Ureter (tissue), 1 donor: ENCODE measurements around the gene ZNF441. TPM values are rescaled to one million over a fixed set of nuclear protein-coding genes. Genes with fewer than 3 reads are reported as not detected.
"Not testable (repeated sequence)": the region's sequence is repeated elsewhere in the genome, so short reads cannot be mapped to it uniquely, and the experiment has no call there.

Experiments
- DNase-seq: peaks from one replicate; pipeline ENCODE4 v3.0.0-alpha.2; 2020; ENCODE audit warnings: low spot score
- total RNA-seq: library from RNA; stranded (reverse); gene quantifications from one replicate; pipeline ENCODE4 v1.2.4, GENCODE V29; 2023
- donor health status: DM: yes; HTN: yes; CAD: no.

The ZNF441 gene
- total RNA-seq, 1 donor from 2014 or later: 17.9 TPM

- no peak for DNase-seq
Observed at GRCh38 chr19:11780431-11781020, 13.7 kb downstream of the ZNF441 start.

DNA sequence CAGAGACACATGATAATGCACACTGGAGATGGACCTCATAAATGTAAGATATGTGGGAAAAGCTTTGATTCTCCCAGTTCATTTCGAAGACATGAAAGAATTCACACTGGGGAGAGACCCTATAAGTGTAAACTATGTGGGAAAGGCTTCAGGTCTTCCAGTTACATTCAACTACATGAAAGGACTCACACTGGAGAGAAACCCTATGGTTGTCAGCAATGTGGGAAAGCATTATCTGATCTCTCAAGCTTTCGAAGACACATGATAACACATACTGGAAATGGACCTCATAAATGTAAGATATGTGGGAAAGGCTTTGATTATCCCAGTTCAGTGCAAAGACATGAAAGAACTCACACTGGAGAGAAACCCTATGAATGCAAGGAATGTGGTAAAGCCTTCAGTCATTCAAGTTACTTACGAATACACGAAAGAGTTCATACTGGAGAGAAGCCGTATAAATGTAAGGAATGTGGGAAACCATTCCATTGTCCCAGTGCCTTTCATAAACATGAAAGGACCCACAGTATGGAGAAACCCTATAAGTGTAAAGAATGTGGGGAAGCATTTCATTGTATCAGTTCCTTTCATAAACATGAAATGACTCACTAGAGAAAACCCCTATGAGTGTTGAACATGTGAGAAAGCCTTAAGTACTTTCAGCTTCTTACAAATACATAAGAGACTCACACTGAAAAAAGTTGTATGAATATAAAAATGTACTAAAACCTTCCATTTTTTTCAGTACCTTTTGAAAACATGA is 14.7 kb downstream of the ZNF441 start:
- no peak for DNase-seq

- DNase-seq: no peak
Observed at GRCh38 chr19:11783767-11784166, 17.0 kb downstream of the ZNF441 start.

- no peak for DNase-seq
Observed at GRCh38 chr19:11784356-11784755, 17.6 kb downstream of the ZNF441 start.

GRCh38 chr19:11787536-11787935 is 20.7 kb downstream of the ZNF441 start:
- no peak for DNase-seq

- no peak for DNase-seq
Observed at GRCh38 chr19:11792942-11793341, 26.1 kb downstream of the ZNF441 start.

- peak; percentile 89 for DNase-seq
Observed at GRCh38 chr19:11797491-11797890, 30.7 kb downstream of the ZNF441 start.

- DNase-seq: peak; percentile 92
Observed at GRCh38 chr19:11798391-11799330, 31.9 kb downstream of the ZNF441 start, which contains the start of gene ZNF491. Gene ZNF491, plus strand, starts transcription at chr19:11798523. Its CDS starts 7,431 bp downstream, at chr19:11805954.

DNA sequence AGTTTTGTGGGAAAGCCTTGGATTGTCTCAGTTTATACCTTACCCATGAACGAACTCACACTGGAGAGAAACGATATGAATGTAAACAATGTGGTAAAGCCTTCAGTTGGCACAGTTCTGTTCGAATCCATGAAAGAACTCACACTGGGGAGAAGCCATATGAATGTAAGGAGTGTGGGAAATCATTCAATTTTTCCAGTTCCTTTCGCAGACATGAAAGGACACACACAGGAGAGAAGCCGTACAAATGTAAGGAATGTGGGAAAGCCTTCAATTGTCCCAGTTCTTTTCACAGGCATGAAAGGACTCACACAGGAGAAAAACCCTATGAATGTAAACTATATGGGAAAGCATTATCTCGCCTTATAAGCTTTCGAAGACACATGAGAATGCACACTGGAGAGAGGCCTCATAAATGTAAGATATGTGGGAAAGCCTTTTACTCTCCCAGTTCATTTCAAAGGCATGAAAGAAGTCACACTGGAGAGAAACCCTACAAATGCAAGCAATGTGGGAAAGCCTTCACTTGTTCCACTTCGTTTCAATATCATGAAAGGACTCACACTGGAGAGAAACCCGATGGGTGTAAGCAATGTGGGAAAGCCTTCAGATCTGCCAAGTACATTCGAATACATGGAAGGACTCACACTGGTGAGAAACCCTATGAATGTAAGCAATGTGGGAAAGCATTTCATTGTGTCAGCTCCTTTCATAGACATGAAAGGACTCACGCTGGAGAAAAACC is 39.7 kb downstream of the ZNF441 start:
- no peak for DNase-seq

GRCh38 chr19:11807099-11807380 is 40.2 kb downstream of the ZNF441 start:
- DNase-seq: no peak

DNA sequence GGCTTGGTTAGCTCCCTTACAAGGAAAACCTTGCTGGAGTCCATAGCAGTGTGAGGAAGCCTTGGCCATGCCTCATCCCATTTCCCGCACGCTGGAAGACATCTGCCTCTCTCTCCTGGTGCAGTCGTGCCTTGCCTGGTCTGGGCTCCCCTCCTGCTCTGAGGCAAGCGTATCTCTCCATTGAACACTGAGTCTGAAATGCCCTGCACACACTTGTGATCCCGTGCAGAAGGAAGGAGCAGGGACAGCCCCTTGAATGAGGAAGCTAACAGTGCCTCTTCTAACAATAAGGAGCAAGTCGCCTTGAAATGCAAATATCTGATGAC is 46.9 kb downstream of the ZNF441 start:
- no peak for DNase-seq

- peak; percentile 98 for DNase-seq
Observed at GRCh38 chr19:11814029-11814699, 47.4 kb downstream of the ZNF441 start, which contains the start of gene ZNF440. Gene ZNF440, plus strand, starts transcription at chr19:11814273. Its CDS starts 175 bp downstream, at chr19:11814448.

DNA sequence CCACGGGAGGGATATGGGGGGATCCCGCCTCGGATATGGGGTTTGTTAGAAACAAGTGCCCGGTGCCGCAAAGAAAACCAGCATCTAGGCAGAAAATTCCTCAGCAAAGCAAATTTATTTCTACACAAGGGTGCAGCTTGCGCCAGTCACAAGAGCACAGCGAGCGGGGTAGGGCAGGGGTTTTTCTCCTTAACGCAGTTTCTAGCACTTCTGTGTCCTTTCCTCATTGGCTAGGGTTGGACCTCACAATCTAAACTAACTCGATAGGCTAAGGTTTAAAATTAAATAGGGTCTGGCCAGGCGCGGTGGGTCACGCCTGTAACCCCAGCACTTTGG is 47.9 kb downstream of the ZNF441 start:
- DNase-seq: no peak

- DNase-seq: no peak
Observed at GRCh38 chr19:11821474-11822109, 54.8 kb downstream of the ZNF441 start.

DNA sequence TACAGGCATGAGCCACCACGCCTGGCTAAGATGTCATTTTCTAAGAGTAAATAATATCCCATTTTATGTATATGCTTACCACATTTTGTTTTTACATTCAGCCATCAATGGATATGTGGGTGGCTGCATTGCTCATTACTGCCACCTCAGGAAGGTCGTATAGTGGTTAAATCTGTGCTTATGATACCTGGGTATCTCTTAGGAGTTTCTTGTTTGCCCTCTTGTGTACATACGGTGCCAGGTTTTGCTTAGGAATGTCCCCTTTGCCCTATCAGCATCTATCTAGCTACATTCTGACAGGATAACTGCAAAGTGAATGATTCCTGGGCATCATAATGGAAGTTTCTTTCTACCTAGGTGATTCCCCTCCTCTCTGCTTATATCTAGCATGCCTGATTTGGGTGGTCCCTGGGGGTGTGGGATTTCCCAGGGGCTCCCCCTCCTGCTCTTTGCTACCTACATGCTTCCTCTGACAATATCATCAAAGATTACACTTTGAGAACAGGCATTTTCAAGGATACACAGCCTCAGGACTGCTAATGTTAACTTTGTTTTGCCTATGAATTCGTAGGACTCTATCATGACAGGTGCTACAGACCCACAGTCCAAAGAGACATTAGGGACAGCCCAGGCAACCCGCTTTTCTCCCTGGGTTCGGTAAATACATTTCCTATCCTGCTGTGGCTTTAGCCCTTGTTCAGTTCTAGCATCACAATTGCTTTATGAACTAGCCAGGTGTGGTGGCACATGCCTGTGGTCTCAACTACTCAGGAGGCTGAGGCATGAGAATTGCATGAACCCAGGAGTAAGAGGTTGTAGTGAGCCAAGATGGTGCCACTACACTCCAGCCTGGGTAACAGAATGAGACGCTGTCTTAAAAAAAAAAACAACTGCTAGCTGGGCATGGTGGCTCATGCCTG is 62.4 kb downstream of the ZNF441 start:
- DNase-seq: not testable (repeated sequence)

DNA sequence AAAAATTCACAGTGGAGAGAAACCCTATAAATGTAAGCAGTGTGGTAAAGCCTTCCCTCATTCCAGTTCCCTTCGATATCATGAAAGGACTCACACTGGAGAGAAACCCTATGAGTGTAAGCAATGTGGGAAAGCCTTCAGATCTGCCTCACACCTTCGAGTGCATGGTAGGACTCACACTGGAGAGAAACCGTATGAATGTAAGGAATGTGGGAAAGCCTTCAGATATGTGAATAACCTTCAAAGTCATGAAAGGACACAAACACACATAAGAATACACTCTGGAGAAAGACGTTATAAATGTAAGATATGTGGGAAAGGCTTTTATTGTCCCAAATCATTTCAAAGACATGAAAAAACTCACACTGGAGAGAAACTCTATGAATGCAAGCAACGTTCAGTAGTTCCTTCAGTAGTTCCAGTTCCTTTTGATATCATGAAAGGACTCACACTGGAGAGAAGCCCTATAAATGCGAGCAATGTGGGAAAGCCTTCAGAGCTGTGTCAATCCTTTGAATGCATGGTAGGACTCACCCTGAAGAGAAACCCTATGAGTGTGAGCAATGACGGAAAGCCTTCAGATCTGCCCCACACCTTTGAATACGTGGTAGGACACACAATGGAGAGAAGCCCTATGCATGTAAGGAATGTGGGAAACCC is 65.6 kb downstream of the ZNF441 start:
- DNase-seq: no peak

GRCh38 chr19:11833541-11833940 is 66.7 kb downstream of the ZNF441 start:
- DNase-seq: no peak
